Measurements from ENCODE around the gene OLA1. TPM values are rescaled to one million over a fixed set of nuclear protein-coding genes. Genes with fewer than 3 reads are reported as not detected.

Gene OLA1
- total RNA-seq, 1 experiment from 2014 or later = 109 TPM

GRCh38 chr2:174138161-174138560 lies 110.2 kb downstream of the OLA1 start:
- H3K4me1 Mint-ChIP-seq = no peaks in the 10 kb centered on the region
- H3K27me3 Mint-ChIP-seq (ENCODE audit: low read depth) = no peaks in the 10 kb centered on the region
- H3K4me3 Mint-ChIP-seq = no peak overlapping the region
- DNase-seq (ENCODE audit: low spot score) (no peak), ATAC-seq (peak; percentile 71)
- H3K9me3 Mint-ChIP-seq = peaks cover 13% of the 10 kb centered on the region
- TF ChIP-seq ERG (CRISPR knock-in tag; IDR thresholded peaks at IDR 0.05) (no peak), CTCF (IDR thresholded peaks at IDR 0.05) (peak; percentile 20)
- ChIA-PET POLR2A (no interaction called here), CTCF (interaction anchor here (0.9 kb wide), 1 partner anchor 206 kb away, joined by 3 read pairs; no protein-coding TSS in a partner anchor)
- H3K36me3 Mint-ChIP-seq = peaks cover 21% of the 10 kb centered on the region
- H3K27ac Mint-ChIP-seq = no peak overlapping the region

GRCh38 chr2:174135981-174136380 lies 112.4 kb downstream of the OLA1 start:
- ATAC-seq (no peak), DNase-seq (ENCODE audit: low spot score) (no peak)
- peaks cover 13% of the 10 kb centered on the region for H3K9me3 Mint-ChIP-seq
- H3K4me3 Mint-ChIP-seq = no peak overlapping the region
- peaks cover 14% of the 10 kb centered on the region for H3K4me1 Mint-ChIP-seq
- CTCF ChIA-PET = no interaction called here
- 0 out of 2 replicates have a peak overlapping the region, but pooled peaks have one; percentile 41 for H3K27ac Mint-ChIP-seq
- H3K27me3 Mint-ChIP-seq (ENCODE audit: low read depth) = no peaks in the 10 kb centered on the region
- POLR2A ChIA-PET = no interaction called here
- H3K36me3 Mint-ChIP-seq = peaks cover 21% of the 10 kb centered on the region
- TF ChIP-seq GRHL2 (CRISPR knock-in tag; IDR thresholded peaks at IDR 0.05; ENCODE audit: insufficient replicate concordance, severe bottlenecking) (no peak), NR1H2 (CRISPR knock-in tag; IDR thresholded peaks at IDR 0.05) (no peak), PRDM15 (CRISPR knock-in tag; IDR thresholded peaks at IDR 0.05) (no peak), SMAD3 (CRISPR knock-in tag; IDR thresholded peaks at IDR 0.05; ENCODE audit: borderline replicate concordance) (no peak), EMX1 (CRISPR knock-in tag; IDR thresholded peaks at IDR 0.05) (no peak), SMAD4 (CRISPR knock-in tag; IDR thresholded peaks at IDR 0.05) (no peak), E2F5 (CRISPR knock-in tag; IDR thresholded peaks at IDR 0.05) (no peak), RELA (CRISPR knock-in tag; IDR thresholded peaks at IDR 0.05; ENCODE audit: borderline replicate concordance) (no peak), CREB1 (CRISPR knock-in tag; IDR thresholded peaks at IDR 0.05) (no peak), SOX15 (CRISPR knock-in tag; IDR thresholded peaks at IDR 0.05) (no peak), JUN (CRISPR knock-in tag; IDR thresholded peaks at IDR 0.05) (no peak), HMGXB4 (CRISPR knock-in tag; IDR thresholded peaks at IDR 0.05) (no peak), ZNF671 (CRISPR knock-in tag; IDR thresholded peaks at IDR 0.05) (no peak), GABPB1 (CRISPR knock-in tag; IDR thresholded peaks at IDR 0.05) (no peak), ZNF532 (CRISPR knock-in tag; IDR thresholded peaks at IDR 0.05; ENCODE audit: borderline replicate concordance) (no peak), NFYB (CRISPR knock-in tag; conservative IDR thresholded peaks at IDR 0.05; ENCODE audit: low read depth) (no peak)

Measured in WTC11 (cell line).